HL-60/S4 treated with phorbol 12-myristate 13-acetate at 8.2 ng/mL for 4 days and 3 days (cell line): ENCODE results near the gene PTPN3.

Source experiments
- in situ Hi-C: fragments of 300-500 bp; cut with MboI; formaldehyde crosslinking; loops from 2 replicates; pipeline ENCODE4 v1.15.0; 2022; ENCODE audit warnings: low sequenced_read_pairs

Gene PTPN3

GRCh38 chr9:109428854-109429253 is 69.3 kb downstream of the PTPN3 start:
- in situ Hi-C loops: no loop called here

GRCh38 chr9:109427886-109428285 is 70.2 kb downstream of the PTPN3 start:
- in situ Hi-C loops: no loop called here

- in situ Hi-C loops: no loop called here
These were observed 71.3 kb downstream of the PTPN3 start for GRCh38 chr9:109426626-109427402.

- in situ Hi-C loops: no loop called here
These were observed 73.5 kb downstream of the PTPN3 start for GRCh38 chr9:109424618-109425017.

- in situ Hi-C loops: no loop called here
These were observed 74.2 kb downstream of the PTPN3 start for GRCh38 chr9:109423877-109424276.

GRCh38 chr9:109422641-109423040 is 75.5 kb downstream of the PTPN3 start:
- in situ Hi-C loops: no loop called here

- in situ Hi-C loops: no loop called here
These were observed 76.8 kb downstream of the PTPN3 start for GRCh38 chr9:109421026-109421970.

- in situ Hi-C loops: no loop called here
These were observed 78.6 kb downstream of the PTPN3 start for GRCh38 chr9:109419531-109419930.

GRCh38 chr9:109418827-109419226 is 79.3 kb downstream of the PTPN3 start:
- in situ Hi-C loops: no loop called here

GRCh38 chr9:109417585-109418544 is 80.2 kb downstream of the PTPN3 start:
- in situ Hi-C loops: no loop called here

- in situ Hi-C loops: no loop called here
These were observed 81.1 kb downstream of the PTPN3 start for GRCh38 chr9:109417054-109417453.

GRCh38 chr9:109416135-109416706 is 81.9 kb downstream of the PTPN3 start:
- in situ Hi-C loops: no loop called here

GRCh38 chr9:109414125-109414785 is 83.9 kb downstream of the PTPN3 start:
- in situ Hi-C loops: no loop called here

- in situ Hi-C loops: no loop called here
These were observed 86.2 kb downstream of the PTPN3 start for GRCh38 chr9:109411798-109412352.

- in situ Hi-C loops: no loop called here
These were observed 86.9 kb downstream of the PTPN3 start for GRCh38 chr9:109411069-109411761.

GRCh38 chr9:109409773-109410397 is 88.2 kb downstream of the PTPN3 start:
- in situ Hi-C loops: no loop called here

GRCh38 chr9:109408759-109409462 is 89.2 kb downstream of the PTPN3 start:
- in situ Hi-C loops: no loop called here

- in situ Hi-C loops: no loop called here
These were observed 94.3 kb downstream of the PTPN3 start for GRCh38 chr9:109403766-109404320.
